Left colon (tissue), 2 donors: ENCODE measurements around the gene ELAPOR1. TPM values are rescaled to one million over a fixed set of nuclear protein-coding genes. Genes with fewer than 3 reads are reported as not detected.

ENCODE experiments used
- ATAC-seq: fragments of 200-7000 bp; cut with Tn5 transposase; one replicate; pipeline ENCODE4 v1.9.1; 2020; ENCODE audit warnings: mild to moderate bottlenecking, moderate library complexity
- DNase-seq, 2 donors: peaks; one replicate each; pipeline ENCODE4 v3.0.0-alpha.2; 2020
- intact Hi-C, 2 donors: fragments of 100-400 bp; cut with DNase I in 1 of 2; cut with micrococcal nuclease in 1 of 2; formaldehyde crosslinking; loops; one replicate each; pipeline versions ENCODE4 v1.11.2 to v1.14.0; 2022; cut with DNase I, micrococcal nuclease
- total RNA-seq, 2 donors: library from RNA; stranded (reverse); fragmentation: NEBNext Ultra II Directional; extraction: Animal tissue kit (Norgen Biotek cat#: 25700); gene quantifications; one replicate each; pipeline ENCODE4 v1.2.1, GENCODE V29; 2021
- donor health status: DM: no; HTN: no; CAD: no.
- donor health status: DM: yes; HTN: yes; CAD: no.

ELAPOR1 gene
- total RNA-seq, 2 donors from 2014 or later, result 96.7 to 121 TPM

DNA sequence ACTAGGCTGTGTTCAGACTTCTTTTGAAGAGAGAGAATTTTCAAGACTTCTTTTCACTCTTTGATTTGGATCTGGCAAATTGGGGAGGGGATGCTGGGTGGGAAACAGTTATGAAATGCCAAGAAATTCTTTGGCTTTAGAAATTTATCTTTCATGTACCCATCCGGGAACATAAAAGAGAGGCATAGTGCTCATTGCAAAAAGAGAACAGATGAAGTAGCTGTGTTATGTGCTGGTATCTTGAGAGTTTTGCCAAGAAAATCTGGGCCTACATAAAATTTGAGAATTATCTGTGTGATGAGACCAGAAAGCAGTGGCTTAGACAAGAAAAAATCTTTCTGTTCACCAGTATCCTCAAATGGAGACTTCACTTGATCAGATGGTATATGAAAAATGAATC is 19.0 kb upstream of the ELAPOR1 start:
- DNase-seq (no peak), ATAC-seq (no peak)
- intact Hi-C loops, result no loop called here

DNA sequence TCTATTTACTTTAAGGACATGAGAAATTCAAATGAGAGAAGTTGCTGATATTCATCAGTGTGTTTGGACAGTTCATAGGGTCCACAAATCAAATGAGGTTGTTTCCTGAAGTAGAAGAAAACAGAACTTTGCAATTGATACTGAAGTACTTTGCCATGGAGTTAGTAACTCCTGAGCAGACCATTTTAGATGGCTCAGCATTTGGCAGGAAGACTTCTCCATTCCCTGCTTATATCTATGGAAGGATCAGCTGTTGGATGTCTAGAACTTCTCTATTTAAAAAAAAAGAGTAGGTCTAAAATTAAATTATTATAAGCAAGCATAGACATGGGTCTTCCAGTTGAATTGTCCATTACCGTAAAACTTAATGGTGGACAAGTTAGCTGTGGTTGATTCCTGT is 18.3 kb upstream of the ELAPOR1 start:
- DNase-seq (no peak), ATAC-seq (no peak)
- intact Hi-C loops, result no loop called here

- no peak for DNase-seq
- intact Hi-C loops, result no loop called here
- no peak for ATAC-seq
Observed at GRCh38 chr1:109096120-109096519, 17.8 kb upstream of the ELAPOR1 start.

GRCh38 chr1:109099938-109100773 is 13.8 kb upstream of the ELAPOR1 start:
- intact Hi-C loops, result no loop called here
- peak; percentile 96 for ATAC-seq
- DNase-seq, result peak; percentile 97 to 98

- no peak for ATAC-seq
- intact Hi-C loops, result no loop called here
- DNase-seq, result no peak
Observed at GRCh38 chr1:109104364-109105151, 9.4 kb upstream of the ELAPOR1 start.

- intact Hi-C loops, result no loop called here
- DNase-seq, result no peak
- ATAC-seq, result no peak
Observed at GRCh38 chr1:109105881-109106280, 8.0 kb upstream of the ELAPOR1 start.

DNA sequence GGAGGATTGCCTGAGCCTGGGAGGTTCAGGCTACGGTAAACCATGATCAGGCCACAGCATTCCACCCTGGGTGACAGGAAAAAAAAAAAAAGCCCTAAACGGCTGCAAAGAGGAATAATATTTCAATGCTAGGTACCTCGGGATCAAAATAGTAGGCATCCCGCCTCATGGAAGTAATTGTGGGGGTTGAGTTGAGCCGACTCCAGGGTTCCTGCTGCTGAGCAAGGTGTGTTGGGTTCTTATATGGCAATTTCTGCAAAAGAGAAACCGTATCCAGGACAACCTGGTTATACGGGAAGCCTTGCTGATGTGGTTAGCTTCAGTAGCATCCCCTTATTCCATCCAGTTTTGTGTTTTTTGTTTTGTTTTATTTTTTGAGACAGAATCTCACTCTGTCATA is 6.1 kb upstream of the ELAPOR1 start:
- ATAC-seq (no peak), DNase-seq (no peak)
- intact Hi-C loops, result no loop called here

GRCh38 chr1:109109906-109110305 is 4.0 kb upstream of the ELAPOR1 start:
- intact Hi-C loops, result no loop called here
- ATAC-seq (no peak), DNase-seq (no peak)

DNA sequence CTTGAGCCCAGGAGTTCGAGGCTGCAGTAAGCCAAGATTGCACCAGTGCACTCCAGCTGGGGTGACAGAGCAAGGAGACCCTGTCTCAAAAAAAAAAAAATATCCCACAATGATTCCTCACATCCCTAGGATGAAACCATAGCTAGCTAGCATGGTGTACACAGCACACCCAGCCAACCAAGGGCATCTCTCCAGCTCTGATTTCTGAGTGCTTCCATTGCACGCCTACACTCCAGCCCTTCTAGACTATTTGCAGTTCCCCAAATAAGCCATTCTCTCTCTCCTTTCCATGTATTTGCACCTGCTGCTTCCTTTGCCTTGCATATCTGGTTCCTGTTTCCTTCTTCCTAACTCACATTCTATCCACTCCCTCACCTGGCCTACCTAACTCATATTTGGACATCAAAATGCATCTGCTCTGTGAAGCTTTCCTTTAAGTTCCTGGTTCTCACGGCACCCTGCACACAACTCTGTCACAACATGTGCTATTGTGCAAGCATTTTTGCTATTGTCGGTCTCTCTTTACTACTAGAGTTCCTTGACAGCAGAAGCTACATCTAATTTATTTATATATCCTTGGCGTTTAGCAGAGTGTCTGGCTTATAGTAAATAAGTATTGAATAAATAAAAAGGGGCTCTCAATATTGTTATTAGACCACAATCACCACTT is 2.4 kb upstream of the ELAPOR1 start:
- DNase-seq (no peak), ATAC-seq (no peak)
- intact Hi-C loops, result no loop called here

DNA sequence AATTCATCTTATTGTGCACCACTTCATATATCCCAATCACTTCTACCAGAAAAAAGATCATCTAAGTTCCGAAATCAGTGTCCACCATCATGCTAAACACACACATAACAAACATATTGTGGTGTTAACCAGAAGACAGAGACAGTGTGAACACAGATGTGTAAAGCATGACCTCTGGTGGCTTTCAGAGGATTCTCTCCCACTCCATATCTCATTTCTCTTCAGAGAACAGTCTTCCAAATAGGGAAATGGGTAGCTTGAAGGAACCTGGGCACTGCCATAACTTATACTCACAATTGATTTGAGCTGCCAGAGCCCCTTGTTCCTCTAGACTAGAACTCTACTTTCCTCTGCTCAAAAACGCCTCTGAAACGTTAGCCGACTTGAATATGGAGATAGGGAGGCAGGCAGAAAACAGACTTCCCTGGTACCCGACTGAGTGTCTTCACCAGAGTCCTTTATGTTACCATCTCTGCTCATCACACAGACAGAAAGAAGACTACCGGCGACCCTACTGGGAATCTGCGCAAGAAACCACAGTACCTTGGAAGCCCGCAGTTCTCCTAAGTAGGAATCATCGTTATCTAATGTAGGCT is 1.8 kb upstream of the ELAPOR1 start:
- ATAC-seq (peak; percentile 34), DNase-seq (no peak)
- intact Hi-C loops, result no loop called here

DNA sequence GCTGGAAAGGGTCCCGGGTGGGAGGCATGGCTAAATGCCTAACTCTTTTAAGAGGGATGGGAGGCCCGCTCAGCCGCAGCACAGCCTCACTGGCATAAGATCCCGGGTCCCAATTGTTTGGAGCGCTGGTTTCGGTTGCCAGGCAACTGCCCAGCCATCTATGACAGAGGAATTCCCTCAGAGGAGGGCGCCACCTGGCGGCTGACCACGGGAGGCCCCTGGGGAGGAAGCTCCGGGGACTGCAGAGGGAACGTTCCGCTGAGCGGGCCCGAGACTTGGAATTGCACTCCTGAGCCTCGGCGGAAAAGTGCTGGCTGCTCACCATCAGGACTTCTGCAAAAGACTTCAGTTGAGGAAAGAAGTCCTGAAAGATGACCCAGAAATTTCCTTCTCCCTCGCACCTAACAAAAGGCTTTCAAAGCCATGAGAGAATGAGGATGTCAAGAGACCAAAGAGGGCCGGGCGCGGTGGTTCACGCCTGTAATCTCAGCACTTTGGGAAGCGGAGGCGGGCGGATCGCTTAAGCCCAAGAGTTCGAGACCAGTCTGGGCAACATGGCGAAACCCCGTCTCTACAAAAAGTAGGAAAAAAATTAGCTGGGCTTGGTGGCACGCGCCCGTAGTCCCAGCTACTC is 1.1 kb upstream of the ELAPOR1 start:
- DNase-seq (peak; percentile 92 to 96), ATAC-seq (peak; percentile 70)
- intact Hi-C loops, result no loop called here

GRCh38 chr1:109114342-109114674 is 393 bp downstream of the ELAPOR1 start:
- DNase-seq (no peak), ATAC-seq (peak; percentile 18)
- intact Hi-C loops, result no loop called here

- DNase-seq (no peak), ATAC-seq (no peak)
- intact Hi-C loops, result no loop called here
Observed at GRCh38 chr1:109115685-109116084, 1.8 kb downstream of the ELAPOR1 start.

DNA sequence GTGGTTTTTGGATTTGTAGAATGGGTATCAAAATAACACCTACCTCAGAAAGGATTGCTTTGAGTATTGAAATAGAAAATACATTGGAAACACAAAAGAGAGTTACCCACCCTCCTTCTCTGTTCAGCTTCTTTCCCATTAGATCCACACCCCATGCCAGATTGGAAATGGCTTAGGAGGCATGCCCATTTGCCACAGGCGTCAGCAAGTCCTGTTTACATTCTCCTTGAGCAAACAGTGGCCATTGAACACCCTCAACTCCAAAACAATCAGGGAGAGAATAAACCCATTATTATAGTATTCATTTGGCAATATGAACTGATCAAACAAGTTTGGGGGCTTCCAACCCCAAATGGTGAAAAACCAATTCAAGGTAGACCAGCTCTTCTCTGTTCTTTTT is 2.4 kb downstream of the ELAPOR1 start:
- intact Hi-C loops, result no loop called here
- DNase-seq (no peak), ATAC-seq (peak; percentile 46)

DNA sequence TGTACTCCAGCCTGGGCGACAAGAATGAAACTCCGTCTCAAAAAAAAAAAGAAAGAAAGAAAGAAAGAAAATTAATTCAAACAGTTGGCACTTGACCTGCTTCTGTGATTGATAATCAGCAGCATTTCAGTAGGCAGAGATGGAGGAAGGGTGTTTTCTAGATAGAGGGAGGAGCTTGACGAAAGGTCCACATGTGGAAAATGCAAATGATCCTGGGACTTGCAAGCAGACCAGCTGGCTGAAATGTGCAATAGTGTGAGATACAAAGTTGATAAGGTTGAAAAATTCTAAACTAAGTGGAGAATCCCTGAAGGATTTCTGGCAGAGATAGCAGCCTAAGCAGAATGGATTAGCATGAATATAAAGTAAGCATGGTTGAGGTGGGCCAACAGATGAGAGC is 4.2 kb downstream of the ELAPOR1 start:
- intact Hi-C loops, result no loop called here
- DNase-seq, result no peak

DNA sequence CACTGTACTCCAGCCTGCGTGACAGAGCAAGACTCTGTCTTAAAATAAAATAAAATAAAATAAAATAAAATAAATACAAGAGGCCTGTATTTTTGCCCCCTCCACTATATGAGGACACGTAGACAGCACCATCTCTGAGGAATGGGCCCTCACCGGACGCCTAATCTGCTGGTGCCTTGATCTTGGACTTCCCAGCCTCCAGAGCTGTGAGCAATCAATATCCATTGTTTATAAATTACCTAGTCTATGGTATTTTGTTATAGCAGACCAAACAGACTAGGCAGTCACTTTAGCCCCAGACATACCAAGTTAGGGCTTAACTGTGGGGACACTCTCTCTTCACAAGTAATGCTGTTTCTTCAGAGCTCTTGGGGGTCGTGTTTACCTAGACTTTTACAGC is 6.4 kb downstream of the ELAPOR1 start:
- intact Hi-C loops, result no loop called here
- DNase-seq, result no peak
- ATAC-seq, result no peak

More for the DNA sequence above, 4.2 kb downstream of the ELAPOR1 start:
- no peak for ATAC-seq

GRCh38 chr1:109131059-109131458 is 17.1 kb downstream of the ELAPOR1 start:
- intact Hi-C loops, result no loop called here

DNA sequence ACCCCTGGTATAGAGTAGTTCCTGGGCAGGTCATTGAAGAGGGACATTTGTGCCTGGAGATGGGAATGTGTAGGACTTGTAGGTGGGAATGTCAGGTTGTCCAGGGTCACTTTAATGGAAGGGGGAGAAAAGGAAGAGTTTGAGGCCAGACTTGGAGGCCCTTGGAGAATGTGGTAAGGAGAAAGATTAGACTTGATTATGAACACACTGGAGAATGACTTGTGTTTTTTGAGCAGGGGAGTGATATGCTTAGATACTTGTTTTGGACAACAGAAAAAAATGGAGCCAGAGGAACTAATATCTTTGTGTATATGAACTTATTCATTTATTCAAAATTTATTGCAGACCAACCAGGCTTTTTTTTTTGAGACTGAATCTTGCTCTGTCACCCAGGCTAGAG is 17.9 kb downstream of the ELAPOR1 start:
- intact Hi-C loops, result no loop called here
- ATAC-seq (no peak), DNase-seq (no peak)

More at GRCh38 chr1:109131059-109131458, 17.1 kb downstream of the ELAPOR1 start:
- DNase-seq (no peak), ATAC-seq (no peak)
